HuH-7 (cell line): ENCODE results near the gene PPA2.

Experiments used
- DNase-seq: peaks from one replicate; pipeline ENCODE4 v3.0.0; 2011; ENCODE audit warnings: low spot score

PPA2 gene

GRCh38 chr4:105389167-105389566 lies 84.7 kb downstream of the PPA2 start:
- DNase-seq, result no peak

DNA sequence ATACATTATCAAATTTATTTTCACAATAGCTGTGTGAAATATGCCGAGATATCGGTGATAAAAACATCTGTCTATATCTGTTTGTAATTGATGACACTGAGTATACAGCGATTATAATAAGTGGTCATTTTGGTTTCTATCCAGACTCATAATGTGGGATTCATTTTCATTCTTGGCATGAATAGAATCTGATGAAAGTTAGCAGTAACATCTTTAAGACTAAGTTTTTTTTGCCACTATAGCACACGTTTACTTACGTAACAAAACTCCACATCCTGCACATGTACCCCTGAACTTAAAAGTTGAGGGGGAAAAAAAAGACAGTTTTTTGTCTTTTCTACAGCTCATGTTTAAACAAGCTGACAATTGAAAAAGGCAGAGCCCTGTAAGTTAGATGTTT lies 86.4 kb downstream of the PPA2 start:
- DNase-seq, result no peak

DNA sequence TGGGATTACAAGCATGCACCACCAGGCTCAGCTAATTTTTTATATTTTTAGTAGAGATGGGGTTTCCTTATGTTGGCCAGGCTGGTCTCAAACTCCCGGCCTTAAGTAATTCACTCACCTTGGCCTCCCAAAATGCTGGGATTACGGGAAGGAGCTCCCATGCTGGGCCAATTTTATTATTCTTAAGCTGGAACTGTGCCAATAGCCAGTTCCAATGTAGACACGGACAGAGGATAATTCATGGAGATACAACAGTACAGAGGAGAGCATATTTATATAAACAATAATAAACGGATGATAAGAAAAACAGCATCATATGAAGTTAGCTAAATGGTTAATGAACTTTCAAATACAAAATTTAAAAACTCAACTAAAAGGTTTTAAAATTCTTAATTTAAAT lies 87.8 kb downstream of the PPA2 start:
- DNase-seq, result no peak

DNA sequence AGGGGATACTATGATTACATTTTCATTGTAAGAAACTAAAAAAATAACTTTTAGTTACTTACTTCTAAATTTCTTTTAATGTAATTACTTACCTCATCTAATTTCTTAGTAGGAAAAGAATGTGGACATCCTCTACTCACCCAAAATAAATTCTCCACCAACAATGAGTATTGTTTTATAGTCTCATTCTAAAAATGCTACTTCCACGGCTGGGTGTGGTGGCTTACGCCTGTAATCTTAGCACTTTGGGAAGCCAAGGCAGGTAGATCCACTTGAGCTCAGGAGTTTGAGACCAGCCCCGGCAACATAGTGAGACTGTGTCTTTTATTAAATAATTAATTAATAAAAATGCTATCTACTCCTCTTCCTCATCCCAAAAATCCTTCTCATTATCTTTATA lies 99.8 kb downstream of the PPA2 start:
- no peak for DNase-seq

DNA sequence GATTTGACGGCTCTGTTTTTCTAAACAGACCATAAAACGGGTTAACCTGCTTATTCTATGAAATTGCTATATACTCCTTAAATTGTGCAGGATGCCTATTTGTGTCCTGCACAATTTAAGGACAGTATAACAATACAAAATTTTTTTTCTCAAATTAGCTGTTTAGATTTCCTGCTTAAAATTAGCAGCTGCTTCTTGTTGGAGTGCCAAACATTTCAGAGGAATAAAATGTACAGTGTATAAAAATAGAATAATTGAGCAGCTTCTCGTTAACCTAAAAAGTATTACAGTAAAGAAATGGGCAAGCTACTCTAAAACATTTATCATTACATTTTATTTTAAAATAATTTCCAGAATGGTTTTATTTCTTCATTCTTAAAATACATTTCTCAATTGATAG lies 100.5 kb downstream of the PPA2 start:
- DNase-seq, result no peak

- DNase-seq, result no peak
These were observed 103.9 kb downstream of the PPA2 start for GRCh38 chr4:105369988-105370387.

- DNase-seq, result no peak
These were observed 112.8 kb downstream of the PPA2 start for GRCh38 chr4:105361053-105361452.

DNA sequence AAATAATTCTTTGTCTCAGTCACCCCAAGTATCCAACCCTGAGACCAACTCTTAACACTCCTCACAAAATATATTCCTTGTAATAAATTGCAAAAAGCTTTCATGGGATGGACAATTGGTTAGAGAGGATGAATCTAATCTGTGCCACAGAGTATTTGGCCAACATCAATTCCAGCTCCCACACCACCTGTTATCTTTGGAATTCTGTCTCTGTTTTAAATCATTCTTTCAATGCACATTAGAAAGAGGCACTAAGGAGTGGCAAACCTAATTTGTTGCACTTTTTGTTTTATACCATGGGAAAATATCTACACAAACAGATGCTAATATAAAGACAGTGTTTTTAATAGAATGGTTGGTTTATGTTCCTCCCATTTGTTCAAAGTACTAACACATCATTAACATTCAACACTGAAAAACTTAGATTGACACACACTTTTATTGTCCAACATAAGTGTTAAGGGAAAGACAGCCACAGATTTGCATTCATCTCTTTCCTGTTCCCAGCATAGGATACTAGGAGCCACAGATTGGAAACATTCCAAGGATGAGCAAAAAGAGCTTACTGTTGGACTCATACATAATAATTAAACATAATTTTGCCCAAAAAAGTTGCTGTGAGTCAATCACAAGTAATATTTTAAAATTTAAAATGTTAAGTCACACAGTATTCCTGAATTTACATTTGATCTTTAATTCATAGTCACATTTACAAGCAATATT lies 116.4 kb downstream of the PPA2 start:
- DNase-seq, result no peak

- no peak for DNase-seq
These were observed 117.7 kb downstream of the PPA2 start for GRCh38 chr4:105356194-105356593.

DNA sequence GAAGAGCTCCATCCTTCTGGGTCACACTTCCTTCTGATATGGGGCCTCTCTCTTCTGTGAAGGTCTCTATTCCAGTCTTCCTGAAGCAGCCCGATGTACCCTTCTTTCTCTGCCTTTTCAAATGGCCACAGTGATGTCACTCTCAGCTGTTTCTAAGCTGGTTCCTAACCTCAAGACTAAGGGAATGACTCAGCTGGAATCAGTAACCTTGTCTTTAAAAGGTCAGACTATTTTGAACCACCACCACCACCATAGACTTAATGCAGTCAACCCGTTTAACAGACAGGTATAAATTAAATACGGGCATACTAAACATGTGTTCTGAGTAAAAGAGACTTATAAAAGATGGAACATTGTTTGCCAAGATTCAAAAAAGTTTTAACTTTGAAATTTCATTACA lies 121.0 kb downstream of the PPA2 start:
- DNase-seq, result no peak

GRCh38 chr4:105351861-105352260 lies 122.0 kb downstream of the PPA2 start:
- no peak for DNase-seq

GRCh38 chr4:105350859-105351490 lies 122.9 kb downstream of the PPA2 start:
- no peak for DNase-seq

DNA sequence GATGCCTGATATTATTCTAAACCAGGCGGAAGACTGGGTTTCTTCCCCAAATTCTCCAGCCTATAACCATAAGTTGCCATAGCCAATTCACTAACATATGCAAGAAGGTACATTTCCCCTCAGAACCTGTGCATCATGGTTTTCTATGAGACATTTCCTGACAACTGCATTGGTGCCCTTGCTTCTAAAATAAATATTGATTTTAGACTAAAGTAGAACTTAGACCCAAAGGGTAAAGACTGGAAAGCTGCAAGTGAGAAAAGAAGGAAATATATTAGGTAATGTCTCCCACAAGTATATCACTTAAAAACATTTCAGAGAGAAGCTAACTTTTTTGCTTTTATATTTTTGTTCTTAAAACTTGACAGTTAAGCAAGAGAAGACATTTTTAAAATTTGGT lies 125.1 kb downstream of the PPA2 start:
- no peak for DNase-seq

- no peak for DNase-seq
These were observed 127.0 kb downstream of the PPA2 start for GRCh38 chr4:105346869-105347268.

GRCh38 chr4:105345838-105346237 lies 128.0 kb downstream of the PPA2 start:
- no peak for DNase-seq

GRCh38 chr4:105345358-105345757 lies 128.5 kb downstream of the PPA2 start:
- DNase-seq, result no peak

- no peak for DNase-seq
These were observed 129.7 kb downstream of the PPA2 start for GRCh38 chr4:105344141-105344540.

DNA sequence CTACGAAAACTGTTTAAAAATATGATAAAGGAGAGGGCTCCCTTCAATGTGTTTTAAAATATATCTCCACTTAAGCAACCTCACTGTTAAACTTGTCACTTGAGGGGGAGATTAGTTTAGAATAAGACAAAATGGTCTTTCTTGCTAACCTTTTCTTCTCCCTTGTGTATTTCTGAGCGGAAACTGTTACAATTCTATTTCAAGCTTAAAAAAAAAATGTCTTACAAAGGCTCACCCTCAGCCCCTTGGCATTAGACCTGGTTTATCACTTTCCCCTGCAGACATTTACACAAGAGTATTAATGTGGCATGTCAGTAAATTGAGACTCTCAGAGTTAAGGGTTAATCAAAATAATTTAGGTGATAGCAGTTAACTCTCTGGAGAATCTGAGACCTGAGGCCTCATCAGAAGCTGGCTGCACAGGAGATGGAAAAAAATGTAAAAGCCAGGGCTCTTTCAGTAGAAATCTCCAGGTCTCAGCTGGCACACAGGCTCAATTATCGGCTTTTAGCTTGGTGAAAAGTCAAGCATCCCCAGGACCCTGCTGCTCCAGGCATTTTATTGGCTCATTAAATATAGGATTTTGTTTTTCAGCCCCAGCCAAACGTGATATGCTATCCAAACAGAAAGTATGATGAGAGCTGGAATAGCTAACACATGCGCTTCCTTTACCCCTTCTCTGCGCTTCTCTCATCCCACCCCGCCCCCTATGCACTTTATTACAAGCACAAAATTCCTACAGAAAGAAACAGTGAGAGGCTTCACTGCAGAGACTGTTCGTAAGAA lies 130.5 kb downstream of the PPA2 start:
- DNase-seq, result no peak

- no peak for DNase-seq
These were observed 144.8 kb downstream of the PPA2 start for GRCh38 chr4:105329081-105329480.

DNA sequence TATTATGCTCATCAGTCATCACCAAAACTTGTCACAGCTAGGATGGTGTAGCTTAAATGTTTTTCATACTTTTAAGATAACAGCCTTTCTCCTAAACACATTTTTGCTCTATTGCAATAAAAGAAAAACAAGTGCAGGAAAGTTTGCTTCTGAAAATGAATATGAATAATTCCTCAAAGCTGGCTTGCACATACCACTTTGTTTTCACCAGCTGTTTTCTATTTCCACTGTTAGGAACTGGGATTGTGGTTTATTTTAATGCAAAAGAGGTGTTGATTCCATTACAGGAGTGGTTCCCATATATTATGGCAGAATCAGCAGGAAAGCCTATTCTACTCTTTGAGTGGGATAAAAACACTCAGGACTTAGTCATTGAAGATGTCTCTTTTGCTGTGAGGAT lies 145.9 kb downstream of the PPA2 start:
- DNase-seq, result no peak

GRCh38 chr4:105327222-105327621 lies 146.6 kb downstream of the PPA2 start:
- no peak for DNase-seq
